HUES6 (cell line): ENCODE results near the gene NAV3.
"Not testable (repeated sequence)": the region's sequence is repeated elsewhere in the genome, so short reads cannot be mapped to it uniquely, and the experiment has no call there.

ENCODE experiments used
- H3K27ac ChIP-seq: 2 replicates; pipeline ENCODE4 v1.7.0; 2013; ENCODE audit warnings: low read depth, mild to moderate bottlenecking, low read length, inconsistent platforms
- H3K27me3 ChIP-seq: 2 replicates; pipeline ENCODE4 v1.6.1; 2013; ENCODE audit warnings: low read length; ENCODE audit not compliant: control insufficient read depth, insufficient read depth
- H3K36me3 ChIP-seq: 2 replicates; pipeline ENCODE4 v1.6.1; 2013; ENCODE audit warnings: low read length; ENCODE audit not compliant: control insufficient read depth, insufficient read depth
- H3K4me1 ChIP-seq: 2 replicates; pipeline ENCODE4 v1.6.1; 2013; ENCODE audit warnings: low read length; ENCODE audit not compliant: control insufficient read depth, insufficient read depth
- H3K4me3 ChIP-seq: 2 replicates; pipeline ENCODE4 v1.5.1; 2013; ENCODE audit warnings: low read depth, low read length
- H3K9ac ChIP-seq: one replicate; pipeline ENCODE4 v1.6.1; 2013; ENCODE audit warnings: mild to moderate bottlenecking, low read length
- H3K9me3 ChIP-seq: 2 replicates; pipeline ENCODE4 v1.6.1; 2013; ENCODE audit warnings: low read depth, low read length; ENCODE audit not compliant: control insufficient read depth, insufficient read depth

NAV3 gene

DNA sequence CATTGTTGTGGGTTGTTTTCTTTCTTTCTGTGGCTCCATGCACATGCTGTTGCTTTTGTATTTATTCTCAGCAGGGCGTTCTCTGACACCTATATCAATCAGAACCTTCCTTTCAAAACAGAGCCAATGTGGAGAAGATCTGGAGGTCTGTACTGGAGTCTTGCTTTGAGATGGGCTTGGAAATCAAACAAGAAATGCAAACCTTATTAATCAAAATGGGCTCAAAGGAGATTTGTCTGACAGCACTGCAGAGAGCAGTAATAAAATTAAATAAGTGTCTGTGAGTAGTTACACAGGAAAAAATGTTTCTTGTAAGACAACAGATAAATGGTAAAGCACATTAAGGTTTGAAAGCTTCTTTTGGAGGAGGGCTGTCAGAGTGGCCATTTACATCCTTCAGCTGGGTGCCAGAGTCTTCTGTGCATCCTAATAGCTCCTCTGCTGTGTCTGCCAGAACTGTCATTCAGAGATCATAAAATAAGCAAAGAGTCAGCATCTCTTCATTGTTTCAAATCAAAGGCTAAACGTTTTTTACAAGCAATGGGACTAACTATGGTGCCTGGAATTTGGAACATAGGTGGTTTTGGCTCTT is 414.3 kb downstream of the NAV3 start:
- Histone ChIP-seq H3K4me1 (peaks cover 33% of the 10 kb centered on the region), H3K4me3 (no peak overlapping the region), H3K36me3 (no peaks in the 10 kb centered on the region), H3K27ac (no peak overlapping the region), H3K27me3 (no peaks in the 10 kb centered on the region), H3K9ac (no peak overlapping the region), H3K9me3 (no peaks in the 10 kb centered on the region)

DNA sequence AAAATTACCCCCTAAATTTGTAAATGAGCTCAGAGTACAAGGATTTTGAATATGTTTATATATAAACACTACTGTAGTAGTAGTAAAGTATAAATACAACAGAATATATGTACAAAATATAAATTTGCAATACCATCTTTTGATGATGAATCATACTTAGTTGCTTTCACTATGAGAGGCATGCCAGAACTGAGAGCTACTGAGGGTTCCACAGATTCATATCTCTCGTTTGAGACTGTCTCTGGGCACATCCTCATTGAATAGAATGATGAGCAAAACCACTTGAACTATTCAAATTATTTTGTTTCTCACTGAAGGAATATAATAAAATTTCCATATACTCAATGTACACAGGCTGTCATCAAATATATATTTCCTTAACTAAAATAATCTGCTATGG is 417.6 kb downstream of the NAV3 start:
- H3K9me3 ChIP-seq: no peaks in the 10 kb centered on the region
- H3K4me1 ChIP-seq: peaks cover 20% of the 10 kb centered on the region
- H3K36me3 ChIP-seq: no peaks in the 10 kb centered on the region
- H3K27ac ChIP-seq: no peak overlapping the region
- no peak overlapping the region for H3K9ac ChIP-seq
- no peaks in the 10 kb centered on the region for H3K27me3 ChIP-seq
- no peak overlapping the region for H3K4me3 ChIP-seq

DNA sequence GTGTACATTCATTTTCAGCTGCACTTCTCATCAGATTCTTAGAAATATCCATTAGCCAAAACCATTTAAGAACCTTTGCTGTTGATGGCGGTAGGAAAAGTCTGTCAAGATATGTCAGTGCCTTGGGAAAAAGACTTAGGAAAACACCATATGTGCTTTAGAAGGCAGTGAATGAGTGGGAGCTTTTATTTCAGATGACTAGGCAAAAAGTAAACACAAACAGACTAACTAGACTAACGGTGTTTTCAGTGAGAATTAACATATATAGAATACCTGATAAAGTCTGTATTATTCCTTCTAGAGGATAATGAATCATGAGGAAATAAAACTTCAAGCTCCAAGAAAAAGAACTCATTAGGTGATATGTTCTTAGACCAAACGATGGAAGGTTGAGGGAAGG is 418.9 kb downstream of the NAV3 start:
- H3K36me3 ChIP-seq: no peaks in the 10 kb centered on the region
- H3K4me3 ChIP-seq: no peak overlapping the region

DNA sequence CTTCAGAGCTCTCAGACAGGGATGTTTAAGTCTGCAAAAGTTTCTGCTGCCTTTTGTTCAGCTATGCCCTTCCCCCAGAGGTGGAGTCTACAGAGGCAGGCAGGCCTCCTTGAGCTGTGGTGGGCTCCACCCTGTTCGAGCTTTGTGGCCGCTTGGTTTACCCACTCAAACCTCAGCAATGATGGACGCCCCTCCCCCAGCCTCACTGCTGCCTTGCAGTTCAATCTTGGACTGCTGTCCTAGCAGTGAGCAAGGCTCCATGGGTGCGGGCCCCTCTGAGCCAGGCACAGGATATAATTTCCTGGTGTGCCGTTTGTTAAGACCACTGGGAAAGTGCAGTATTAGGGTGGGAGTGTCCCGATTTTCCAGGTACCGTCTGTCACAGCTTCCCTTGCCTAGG is 427.0 kb downstream of the NAV3 start:
- H3K27me3 ChIP-seq, H3K9ac ChIP-seq, H3K4me3 ChIP-seq, H3K36me3 ChIP-seq, H3K4me1 ChIP-seq, H3K27ac ChIP-seq: not testable (repeated sequence)
- H3K9me3 ChIP-seq: peaks cover 16% of the 10 kb centered on the region

More for the DNA sequence above, 418.9 kb downstream of the NAV3 start:
- Histone ChIP-seq H3K4me1 (peaks cover 12% of the 10 kb centered on the region), H3K27me3 (no peaks in the 10 kb centered on the region), H3K27ac (no peak overlapping the region), H3K9ac (no peak overlapping the region), H3K9me3 (no peaks in the 10 kb centered on the region)

DNA sequence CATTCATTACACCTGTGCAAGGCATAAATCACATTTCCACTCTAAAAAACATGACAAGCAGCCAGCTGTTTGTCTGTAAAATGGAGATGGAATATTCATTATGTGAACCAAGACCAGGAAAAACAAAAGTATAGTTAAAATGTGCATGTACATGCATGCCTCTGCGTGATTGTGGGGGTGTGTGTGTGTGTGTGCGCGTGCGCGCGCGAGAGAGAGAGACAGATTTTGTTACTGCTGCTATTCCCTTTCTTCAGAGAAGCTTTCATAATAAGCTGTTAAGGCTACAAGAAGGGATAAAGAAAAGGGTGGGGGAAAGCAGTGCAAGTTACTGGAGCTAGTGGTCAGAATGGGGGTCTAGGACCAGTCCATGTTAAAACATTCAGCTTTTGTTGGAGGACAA is 430.3 kb downstream of the NAV3 start:
- no peak overlapping the region for H3K9ac ChIP-seq

DNA sequence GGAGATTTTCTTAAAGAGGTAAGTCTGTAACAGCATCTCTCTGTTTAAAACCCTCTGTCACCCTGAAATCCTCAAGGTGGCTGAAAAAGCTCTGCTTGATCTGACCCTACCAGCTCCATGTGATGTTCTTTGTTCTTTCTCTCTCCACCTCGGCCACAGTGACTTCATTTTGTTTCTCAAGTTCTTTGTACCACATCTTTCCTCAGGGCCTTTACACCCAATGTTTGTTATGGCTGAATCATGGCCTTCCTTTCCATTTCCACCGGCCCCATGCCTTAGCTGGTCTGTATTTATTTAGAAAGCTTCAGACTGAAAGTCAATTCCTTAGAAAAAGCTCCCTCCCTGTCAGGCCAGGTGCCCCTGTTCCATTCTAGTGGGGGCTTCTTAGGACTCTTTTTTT is 431.2 kb downstream of the NAV3 start:
- Histone ChIP-seq H3K9me3 (peaks cover 16% of the 10 kb centered on the region), H3K27me3 (no peaks in the 10 kb centered on the region), H3K36me3 (no peaks in the 10 kb centered on the region), H3K27ac (no peak overlapping the region), H3K9ac (no peak overlapping the region), H3K4me3 (no peak overlapping the region), H3K4me1 (no peaks in the 10 kb centered on the region)

More for the DNA sequence above, 430.3 kb downstream of the NAV3 start:
- Histone ChIP-seq H3K9me3 (peaks cover 16% of the 10 kb centered on the region), H3K4me1 (no peaks in the 10 kb centered on the region), H3K36me3 (no peaks in the 10 kb centered on the region), H3K4me3 (no peak overlapping the region), H3K27ac (no peak overlapping the region), H3K27me3 (no peaks in the 10 kb centered on the region)
